H1 (cell line): ENCODE measurements around the gene COL27A1. TPM values are rescaled to one million over a fixed set of nuclear protein-coding genes. Genes with fewer than 3 reads are reported as not detected.

ENCODE experiments used
- BCL11A ChIP-seq, 2 experiments: IDR thresholded peaks; one replicate each; pipeline ENCODE4 v1.6.1; 2011; ENCODE audit warnings: low read depth in 2 of 2, low read length in 2 of 2, mild to moderate bottlenecking in 2 of 2
- CHD2 ChIP-seq: IDR thresholded peaks from 2 replicates; pipeline ENCODE4 v1.6.1; 2012; ENCODE audit warnings: low read length, improper control_type of control experiment
- GTF2F1 ChIP-seq: IDR thresholded peaks from 2 replicates; pipeline ENCODE4 v1.6.1; 2012; ENCODE audit warnings: low read depth, low read length, improper control_type of control experiment, borderline replicate concordance
- SRF ChIP-seq: IDR thresholded peaks from 2 replicates; pipeline ENCODE4 v1.6.1; 2011; ENCODE audit warnings: mild to moderate bottlenecking, low read depth, low read length, moderate library complexity
- TCF12 ChIP-seq: IDR thresholded peaks from 2 replicates; pipeline ENCODE4 v1.6.1; 2011; ENCODE audit warnings: low read depth, mild to moderate bottlenecking, low read length
- polyA plus RNA-seq, 7 experiments: library from polyadenylated mRNA; depleted of rRNA in 3 of 7; stranded (reverse) in 5 of 7; unstranded in 2 of 7; fragments of >200 nt in 5 of 7; fragments of 200-250 nt in 2 of 7; gene quantifications; 1 replicate in 5 of 7; 2 replicates in 1 of 7; 4 replicates in 1 of 7; pipeline versions ENCODE4 v1.2.1 to v1.2.3, GENCODE V29; 2011 to 2013; ENCODE audit warnings: missing spikeins in 2 of 7, mixed read lengths in 2 of 7
- total RNA-seq: library from RNA; stranded (reverse); fragmentation: NEBNext Ultra II Directional; extraction: Animal tissue kit (Norgen Biotek cat#: 25700); gene quantifications from 2 replicates; pipeline ENCODE4 v1.2.1, GENCODE V29; 2021

Gene COL27A1
- total and polyA plus RNA-seq, 2 of the 8 experiments (the other 6 are each of a cell fraction or from before 2014, with no cell fraction given) = 15.1 to 22.8 TPM

- TF ChIP-seq CHD2 = no peak
- TF ChIP-seq GTF2F1 = no peak
- no peak for TF ChIP-seq TCF12
- no peak for TF ChIP-seq SRF
- TF ChIP-seq BCL11A (IDR thresholded peaks at IDR 0.05; ENCODE audit: low read depth in 2 of 2, low read length in 2 of 2) = no peak
Measured at GRCh38 chr9:114278881-114279570, 123.7 kb downstream of the COL27A1 start (continued).
